Breast epithelium (tissue), 4 donors: ENCODE results near the gene ABHD6. TPM values are rescaled to one million over a fixed set of nuclear protein-coding genes. Genes with fewer than 3 reads are reported as not detected.

Experiments used
- DNase-seq, 2 donors: peaks; one replicate each; pipeline ENCODE4 v3.0.0-alpha.2; 2019; ENCODE audit warnings: low spot score in 2 of 2
- H3K27ac ChIP-seq, 2 donors: fragments of 200-600 bp; sonication (generic) in 1 of 2; one replicate each; pipeline ENCODE4 v1.5.1; 2016 to 2019; ENCODE audit warnings: mild to moderate bottlenecking in 1 of 2
- H3K27me3 ChIP-seq, 2 donors: fragments of 200-600 bp; sonication (generic) in 1 of 2; one replicate each; pipeline versions ENCODE4 v1.5.1 to v1.6.0; 2017 to 2019; ENCODE audit warnings: control low read depth in 1 of 2, mild to moderate bottlenecking in 1 of 2
- H3K36me3 ChIP-seq: fragments of 200-600 bp; one replicate; pipeline ENCODE4 v1.5.1; 2019
- H3K4me1 ChIP-seq, 2 donors: fragments of 200-600 bp; sonication (generic); one replicate each; pipeline ENCODE4 v1.5.1; 2016 to 2019; ENCODE audit warnings: control low read depth in 1 of 2
- H3K4me3 ChIP-seq, 3 donors: fragments of 200-600 bp; sonication (generic); 1 replicate in 2 of 3; 2 replicates in 1 of 3; pipeline ENCODE4 v1.5.1; 2016 to 2019; ENCODE audit warnings: mild to moderate bottlenecking in 3 of 3, moderate library complexity in 2 of 3
- H3K9me3 ChIP-seq, 2 donors: fragments of 200-600 bp; sonication (generic) in 1 of 2; one replicate each; pipeline ENCODE4 v1.5.1; 2016 to 2019; ENCODE audit warnings: control low read depth in 1 of 2
- POLR2A ChIP-seq: fragments of 450-650 bp; IDR thresholded peaks from one replicate; pipeline ENCODE4 v1.6.1; 2016; ENCODE audit warnings: antibody characterized with exemption, mild to moderate bottlenecking, moderate library complexity
- POLR2AphosphoS5 ChIP-seq, 3 donors: sonication (generic); formaldehyde crosslinking; IDR thresholded peaks; one replicate each; pipeline ENCODE4 v1.6.1; 2017; ENCODE audit warnings: antibody characterized with exemption in 3 of 3
- intact Hi-C: fragments of 100-400 bp; cut with DNase I; formaldehyde crosslinking; loops from one replicate; pipeline ENCODE4 v1.15.1; 2023; ENCODE audit warnings: low total_unique reads
- total RNA-seq, 3 donors: library from RNA; depleted of rRNA; stranded (reverse); fragments of >200 nt; gene quantifications; one replicate each; pipeline ENCODE4 v1.1.0, GENCODE V29; 2016
- TF ChIP-seq, protein P1 (sequence below), 3 donors: fragments of 450-650 bp; IDR thresholded peaks; one replicate each; pipeline ENCODE4 v1.5.1; 2016 to 2017; ENCODE audit warnings: antibody characterized with exemption in 3 of 3, mild to moderate bottlenecking in 3 of 3, moderate library complexity in 3 of 3

ABHD6 gene
- total RNA-seq, 3 donors from 2014 or later = 10.2 to 22.2 (median 13.4) TPM

- intact Hi-C loops = no loop called here
- no peaks in the 10 kb centered on the region for H3K4me1 ChIP-seq
- DNase-seq = no peak
These were observed 34.1 kb upstream of the ABHD6 start for GRCh38 chr3:58203541-58203940.

DNA sequence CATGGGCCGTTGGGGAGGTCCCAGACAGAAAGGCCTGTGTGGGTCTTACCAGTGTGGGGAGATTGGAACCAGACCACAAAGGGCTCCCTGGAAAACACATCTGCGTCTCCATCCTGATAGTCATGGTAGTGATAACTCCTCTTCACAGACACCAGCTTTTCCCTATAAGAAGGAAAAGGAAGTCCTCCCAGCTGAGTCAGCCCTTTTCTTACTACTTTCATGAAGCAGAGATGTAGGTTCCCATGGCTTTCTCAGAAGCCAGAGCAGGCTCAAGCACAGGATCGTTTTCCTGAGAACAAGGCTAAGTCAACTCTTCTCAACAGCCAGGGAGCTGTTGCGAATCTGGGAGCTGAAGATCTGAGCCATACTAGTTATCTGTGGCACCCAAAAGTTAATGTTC lies 32.9 kb upstream of the ABHD6 start:
- no peak for DNase-seq
- H3K36me3 ChIP-seq = no peaks in the 10 kb centered on the region
- no peaks in the 10 kb centered on the region for H3K27me3 ChIP-seq
- intact Hi-C loops = no loop called here
- TF ChIP-seq POLR2AphosphoS5 (IDR thresholded peaks at IDR 0.05) (no peak), POLR2A (no peak)
- TF ChIP-seq, protein P1, sequence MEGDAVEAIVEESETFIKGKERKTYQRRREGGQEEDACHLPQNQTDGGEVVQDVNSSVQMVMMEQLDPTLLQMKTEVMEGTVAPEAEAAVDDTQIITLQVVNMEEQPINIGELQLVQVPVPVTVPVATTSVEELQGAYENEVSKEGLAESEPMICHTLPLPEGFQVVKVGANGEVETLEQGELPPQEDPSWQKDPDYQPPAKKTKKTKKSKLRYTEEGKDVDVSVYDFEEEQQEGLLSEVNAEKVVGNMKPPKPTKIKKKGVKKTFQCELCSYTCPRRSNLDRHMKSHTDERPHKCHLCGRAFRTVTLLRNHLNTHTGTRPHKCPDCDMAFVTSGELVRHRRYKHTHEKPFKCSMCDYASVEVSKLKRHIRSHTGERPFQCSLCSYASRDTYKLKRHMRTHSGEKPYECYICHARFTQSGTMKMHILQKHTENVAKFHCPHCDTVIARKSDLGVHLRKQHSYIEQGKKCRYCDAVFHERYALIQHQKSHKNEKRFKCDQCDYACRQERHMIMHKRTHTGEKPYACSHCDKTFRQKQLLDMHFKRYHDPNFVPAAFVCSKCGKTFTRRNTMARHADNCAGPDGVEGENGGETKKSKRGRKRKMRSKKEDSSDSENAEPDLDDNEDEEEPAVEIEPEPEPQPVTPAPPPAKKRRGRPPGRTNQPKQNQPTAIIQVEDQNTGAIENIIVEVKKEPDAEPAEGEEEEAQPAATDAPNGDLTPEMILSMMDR (IDR thresholded peaks at IDR 0.05) = no peak
- no peak overlapping the region for H3K4me3 ChIP-seq
- H3K9me3 ChIP-seq = no peaks in the 10 kb centered on the region
- no peaks in the 10 kb centered on the region for H3K4me1 ChIP-seq
- no peak overlapping the region for H3K27ac ChIP-seq

More at GRCh38 chr3:58203541-58203940, 34.1 kb upstream of the ABHD6 start:
- H3K9me3 ChIP-seq = no peaks in the 10 kb centered on the region
- H3K4me3 ChIP-seq = no peak overlapping the region
- no peak overlapping the region for H3K27ac ChIP-seq
- TF ChIP-seq POLR2A (no peak), POLR2AphosphoS5 (IDR thresholded peaks at IDR 0.05) (no peak)
- TF ChIP-seq, protein P1 (IDR thresholded peaks at IDR 0.05) = no peak
- H3K27me3 ChIP-seq = no peaks in the 10 kb centered on the region
- H3K36me3 ChIP-seq = no peaks in the 10 kb centered on the region

- H3K4me1 ChIP-seq = no peaks in the 10 kb centered on the region
- no peaks in the 10 kb centered on the region for H3K27me3 ChIP-seq
- DNase-seq = no peak
- no peaks in the 10 kb centered on the region for H3K36me3 ChIP-seq
- H3K27ac ChIP-seq = no peak overlapping the region
- no peaks in the 10 kb centered on the region for H3K9me3 ChIP-seq
- intact Hi-C loops = no loop called here
- H3K4me3 ChIP-seq = no peak overlapping the region
- TF ChIP-seq, protein P1 (IDR thresholded peaks at IDR 0.05) = no peak
- TF ChIP-seq POLR2AphosphoS5 (IDR thresholded peaks at IDR 0.05) (no peak), POLR2A (no peak)
These were observed 31.6 kb upstream of the ABHD6 start for GRCh38 chr3:58205981-58206380.

DNA sequence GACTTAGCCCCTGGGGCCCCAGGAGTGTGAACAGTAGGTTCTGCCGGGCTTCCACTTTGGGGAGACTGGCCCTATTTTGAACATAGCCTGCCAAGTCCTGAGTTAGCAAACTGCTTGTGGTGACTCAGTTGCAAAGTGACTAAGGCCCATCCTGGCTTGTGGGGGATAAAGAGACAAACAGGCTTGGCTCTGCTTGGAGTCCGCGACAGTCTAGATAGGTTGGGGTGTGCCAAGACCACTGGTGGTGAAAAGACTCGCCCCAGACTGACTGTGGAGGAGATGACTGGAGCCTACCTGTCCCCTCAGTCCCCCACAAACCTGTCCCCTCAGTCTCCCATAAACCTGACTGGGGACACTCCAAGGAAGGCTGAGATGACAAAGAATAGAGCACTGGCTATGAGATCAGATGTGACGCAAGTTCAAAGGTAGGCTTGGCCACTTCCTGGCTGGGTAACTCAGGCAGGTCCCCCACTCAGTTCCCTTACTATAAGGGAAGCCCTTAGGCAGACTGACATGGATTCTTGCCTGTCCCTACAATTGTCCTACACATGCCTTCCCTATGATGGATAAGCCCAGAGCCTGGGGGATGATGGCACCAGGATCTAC lies 31.1 kb upstream of the ABHD6 start:
- TF ChIP-seq POLR2A = no peak
- TF ChIP-seq, protein P1 (IDR thresholded peaks at IDR 0.05) = no peak
- H3K36me3 ChIP-seq = no peaks in the 10 kb centered on the region
- H3K4me1 ChIP-seq = no peaks in the 10 kb centered on the region
- H3K27ac ChIP-seq = no peak overlapping the region
- H3K4me3 ChIP-seq = no peak overlapping the region
- no peaks in the 10 kb centered on the region for H3K9me3 ChIP-seq
- intact Hi-C loops = no loop called here
- no peaks in the 10 kb centered on the region for H3K27me3 ChIP-seq
- DNase-seq = no peak

DNA sequence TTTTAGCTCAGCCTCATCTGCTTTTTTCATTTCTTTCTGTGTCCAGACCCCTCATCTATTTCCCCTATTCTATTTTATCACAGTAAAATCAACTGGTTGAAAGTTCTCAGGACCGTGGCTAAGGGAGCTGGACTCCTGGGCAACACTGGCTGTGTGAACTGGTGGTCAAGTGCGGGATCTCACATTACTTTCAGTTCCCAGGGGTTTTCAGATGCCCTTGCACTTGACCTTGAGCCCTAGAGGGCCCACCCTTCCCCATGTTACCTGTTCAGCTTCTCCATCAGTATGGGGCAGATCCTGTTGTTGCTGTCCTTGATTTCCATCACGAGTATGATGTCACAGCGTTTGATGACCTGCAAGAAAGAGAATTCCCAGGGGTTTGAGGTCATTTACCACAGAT lies 29.6 kb upstream of the ABHD6 start:
- no peaks in the 10 kb centered on the region for H3K4me1 ChIP-seq
- intact Hi-C loops = no loop called here
- no peaks in the 10 kb centered on the region for H3K9me3 ChIP-seq
- H3K27me3 ChIP-seq = no peaks in the 10 kb centered on the region
- DNase-seq = no peak
- H3K36me3 ChIP-seq = no peaks in the 10 kb centered on the region
- H3K4me3 ChIP-seq = no peak overlapping the region
- no peak overlapping the region for H3K27ac ChIP-seq
- TF ChIP-seq POLR2AphosphoS5 (IDR thresholded peaks at IDR 0.05) (no peak), POLR2A (no peak)
- TF ChIP-seq, protein P1 (IDR thresholded peaks at IDR 0.05) = no peak
